HG02852 (cell line): ENCODE measurements around the gene EIF3K.
"Not testable (repeated sequence)": the region's sequence is repeated elsewhere in the genome, so short reads cannot be mapped to it uniquely, and the experiment has no call there.

Source experiments
- ATAC-seq: cut with Tn5 transposase; IDR thresholded peaks from one replicate; pipeline ENCODE4 v1.9.1; 2021; ENCODE audit warnings: mild to moderate bottlenecking, moderate library complexity; ENCODE audit not compliant: unreplicated experiment

The EIF3K gene

DNA sequence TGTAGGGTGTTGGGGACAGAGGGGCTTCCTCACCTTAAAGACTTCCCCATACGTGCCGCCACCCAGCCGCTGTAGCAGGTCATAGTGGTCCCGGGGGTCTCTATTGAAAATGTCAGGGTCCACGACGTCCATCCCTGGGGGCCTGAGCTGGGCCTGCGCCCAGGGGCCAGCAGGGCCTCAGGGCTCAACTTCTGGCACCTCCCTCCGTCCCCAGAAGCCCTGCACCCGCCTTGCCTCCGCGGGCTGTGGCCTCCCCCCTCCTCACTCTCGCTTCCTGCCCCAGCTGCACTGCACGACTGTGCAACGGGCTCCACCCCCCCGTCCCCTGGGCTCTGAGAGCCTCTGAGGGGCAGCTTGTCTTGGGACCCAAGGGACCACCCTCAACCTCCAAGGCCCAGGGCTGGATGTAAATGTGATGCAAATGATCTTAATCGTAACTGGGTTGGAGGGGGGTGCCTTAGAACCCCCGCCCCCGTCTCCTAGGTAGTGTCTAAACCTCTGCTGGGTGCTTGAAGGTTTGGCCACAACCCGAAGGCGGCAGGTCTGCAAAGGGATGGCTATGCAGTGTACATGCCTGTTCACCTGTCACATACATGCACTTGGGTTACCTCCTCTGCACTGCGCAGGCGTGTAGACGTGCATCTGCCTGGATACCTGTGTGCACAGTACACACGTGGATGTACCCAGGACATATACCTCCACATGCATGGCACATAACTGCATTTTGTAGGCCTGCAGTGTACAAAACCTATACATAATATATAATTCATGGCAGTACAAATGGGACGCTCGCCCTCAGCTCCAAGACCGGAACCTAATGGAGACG is 1.0 kb upstream of the EIF3K start, which contains the start of gene MAP4K1:
Gene MAP4K1, minus strand, starts transcription at position 190 of the 826 bp plus-strand sequence. Its CDS starts 58 bp downstream, at position 132.
- ATAC-seq: peak; percentile 55

DNA sequence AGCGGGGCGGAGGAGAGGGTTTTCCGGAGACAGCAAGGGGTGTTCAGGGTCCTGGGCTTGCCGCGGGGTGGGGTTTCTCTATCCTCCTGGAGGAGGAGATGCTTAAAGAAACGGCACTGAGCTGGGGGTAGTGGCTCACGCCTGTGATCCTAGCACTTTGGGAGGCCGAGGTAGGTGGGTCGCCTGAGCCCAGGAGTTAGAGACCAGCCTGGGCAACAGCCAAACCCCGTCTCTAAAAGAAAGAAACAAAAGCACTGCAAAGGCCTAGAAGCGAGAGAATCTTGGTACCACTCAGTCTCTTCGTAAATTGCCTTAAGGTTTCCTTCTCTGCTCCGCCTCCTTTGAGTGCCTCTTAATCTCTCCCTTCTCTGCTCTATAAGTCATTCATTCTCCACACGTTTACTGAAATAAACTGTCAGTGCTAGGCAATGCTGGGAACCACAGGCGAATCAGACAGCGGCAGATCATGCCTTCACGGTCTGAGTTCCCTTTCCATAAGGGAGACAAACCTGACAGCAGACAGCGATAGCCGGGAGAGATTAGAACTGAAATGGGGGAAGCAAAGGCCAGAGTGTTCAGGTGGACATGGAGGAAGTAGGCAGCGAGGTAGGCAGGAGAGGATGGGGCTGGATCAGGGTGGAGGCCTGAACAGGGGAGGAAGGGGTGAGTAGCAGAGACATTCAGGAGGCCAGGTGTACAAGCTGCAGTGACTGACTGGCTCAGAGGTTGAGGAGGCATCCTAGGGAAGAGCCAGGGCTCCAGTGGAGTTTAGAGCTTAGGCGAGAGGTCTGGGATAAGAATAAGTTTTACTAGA is 580 bp downstream of the EIF3K start:
- ATAC-seq: no peak

DNA sequence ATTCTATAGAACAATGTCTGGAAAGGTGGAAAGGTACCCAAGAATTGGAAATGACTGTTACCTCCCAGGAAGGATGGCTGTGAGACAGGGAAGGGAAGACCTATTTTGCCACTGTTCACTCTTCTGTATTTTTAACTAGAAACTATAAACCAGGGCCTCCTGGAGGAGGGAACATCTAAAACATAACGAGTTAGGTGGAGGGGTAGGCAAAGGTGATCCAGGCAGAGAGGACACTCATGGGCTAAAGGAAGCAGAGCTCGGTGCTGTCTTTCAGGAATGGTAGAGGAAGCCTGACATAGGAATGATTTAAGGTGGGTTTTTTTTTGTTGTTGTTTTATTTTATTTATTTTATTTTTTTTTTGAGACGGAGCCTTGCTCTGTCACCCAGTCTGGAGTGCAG is 5.8 kb downstream of the EIF3K start:
- ATAC-seq: no peak

DNA sequence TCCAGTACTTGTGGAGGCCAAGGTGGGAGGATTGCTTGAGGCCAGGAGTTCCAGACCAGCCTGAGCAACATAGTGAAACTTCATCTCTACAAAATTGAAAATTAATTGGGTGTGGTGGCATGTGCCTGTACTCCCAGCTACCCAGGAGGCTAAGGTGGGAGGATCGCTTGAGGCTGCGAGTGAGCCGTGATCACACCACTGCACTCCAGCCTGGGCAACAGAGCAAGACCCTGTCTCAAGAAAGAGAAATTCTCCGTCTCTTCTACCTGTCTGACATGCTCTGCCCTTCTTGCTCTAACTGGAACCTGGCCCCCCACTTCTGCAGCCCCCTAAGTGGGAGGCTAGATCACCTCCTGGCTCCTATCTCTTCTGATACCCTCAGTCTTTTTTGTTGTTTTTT is 7.4 kb downstream of the EIF3K start:
- no peak for ATAC-seq

DNA sequence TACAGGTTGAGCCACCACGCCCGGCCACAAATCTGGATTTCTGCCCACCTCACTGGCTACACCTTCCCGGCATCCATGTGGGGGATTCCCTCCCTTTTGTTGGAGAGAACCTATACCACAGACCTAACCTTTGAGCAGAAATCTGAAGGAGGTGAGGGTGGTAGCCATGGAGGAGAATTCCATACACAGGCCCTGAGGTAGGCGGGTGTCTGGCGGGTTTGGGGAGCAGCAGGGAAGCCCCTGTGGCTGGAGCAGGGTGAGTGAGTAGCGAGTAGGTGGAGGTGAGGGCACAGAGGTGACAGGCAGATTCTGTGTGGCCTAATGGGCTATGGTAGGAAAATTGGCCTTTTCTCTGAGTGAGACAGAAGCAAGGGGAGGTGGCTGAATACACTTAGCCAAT is 10.6 kb downstream of the EIF3K start:
- no peak for ATAC-seq

DNA sequence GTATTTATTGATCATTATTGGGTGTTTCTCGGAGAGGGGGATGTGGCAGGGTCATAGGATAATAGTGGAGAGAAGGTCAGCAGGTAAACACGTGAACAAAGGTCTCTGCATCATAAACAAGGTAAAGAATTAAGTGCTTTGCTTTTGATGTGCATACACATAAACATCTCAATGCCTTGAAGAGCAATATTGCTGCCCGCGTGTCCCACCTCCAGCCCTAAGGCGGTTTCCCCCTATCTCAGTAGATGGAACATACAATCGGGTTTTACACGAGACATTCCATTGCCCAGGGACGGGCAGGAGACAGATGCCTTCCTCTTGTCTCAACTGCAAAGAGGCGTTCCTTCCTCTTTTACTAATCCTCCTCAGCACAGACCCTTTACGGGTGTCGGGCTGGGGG is 12.3 kb downstream of the EIF3K start:
- ATAC-seq: not testable (repeated sequence)

DNA sequence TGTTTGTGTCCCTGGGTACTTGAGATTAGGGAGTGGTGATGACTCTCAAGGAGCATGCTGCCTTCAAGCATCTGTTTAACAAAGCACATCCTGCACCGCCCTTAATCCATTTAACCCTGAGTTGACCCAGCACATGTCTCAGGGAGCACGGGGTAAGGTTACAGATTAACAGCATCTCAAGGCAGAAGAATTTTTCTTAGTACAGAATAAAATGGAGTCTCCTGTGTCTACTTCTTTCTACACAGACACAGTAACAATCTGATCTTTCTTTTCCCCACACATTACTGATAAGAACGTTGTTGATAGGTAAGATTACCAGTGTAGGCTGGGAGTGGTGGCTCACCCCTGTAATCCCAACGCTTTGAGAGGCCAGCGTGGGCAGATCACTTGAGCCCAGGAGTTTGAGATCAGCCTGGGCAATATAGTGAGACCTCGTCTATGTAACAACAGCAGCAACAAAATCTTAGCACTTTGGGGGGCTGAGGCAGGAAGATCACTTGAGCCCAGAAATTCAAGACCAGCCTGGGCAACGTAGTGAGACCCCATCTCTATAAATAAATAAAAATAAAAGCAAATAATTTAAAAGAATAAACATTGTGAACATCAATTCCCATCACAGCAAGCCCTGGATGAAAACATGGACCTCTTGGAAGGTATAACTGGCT is 13.0 kb downstream of the EIF3K start:
- not testable (repeated sequence) for ATAC-seq

DNA sequence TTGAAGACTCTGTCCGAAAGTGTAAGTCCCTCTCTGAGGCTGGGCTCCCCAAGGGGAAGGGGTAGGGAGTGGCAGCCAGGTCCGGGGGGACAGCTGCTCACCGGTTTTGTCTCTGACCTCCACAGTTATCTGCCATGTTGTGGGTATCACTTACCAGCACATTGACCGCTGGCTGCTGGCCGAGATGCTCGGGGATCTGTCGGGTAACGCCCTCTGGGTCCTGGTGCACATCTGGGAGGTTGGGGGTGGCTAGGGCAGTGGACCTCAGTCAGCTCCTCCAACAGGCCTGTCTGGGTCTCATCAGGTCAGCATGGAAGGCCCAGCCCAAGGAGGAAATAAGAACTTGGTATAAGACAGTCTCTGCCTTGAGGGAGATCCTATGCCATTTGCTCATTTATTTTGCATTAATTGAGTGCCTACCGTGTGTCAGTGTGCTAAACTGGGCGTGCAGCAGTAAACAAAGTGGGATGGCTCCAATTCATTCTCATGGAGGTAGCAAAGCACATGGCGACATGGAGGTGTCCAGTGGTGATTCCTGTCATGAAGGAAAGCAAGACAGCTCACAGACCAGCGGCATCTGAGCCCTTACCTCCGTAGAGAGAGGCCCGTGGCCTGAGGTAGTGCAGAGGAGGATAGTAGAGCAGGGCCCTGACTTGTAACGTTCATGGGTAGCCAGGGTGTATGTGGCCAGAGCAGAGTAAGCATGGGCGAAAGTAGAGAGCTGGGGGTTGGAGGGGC is 13.7 kb downstream of the EIF3K start:
- no peak for ATAC-seq

DNA sequence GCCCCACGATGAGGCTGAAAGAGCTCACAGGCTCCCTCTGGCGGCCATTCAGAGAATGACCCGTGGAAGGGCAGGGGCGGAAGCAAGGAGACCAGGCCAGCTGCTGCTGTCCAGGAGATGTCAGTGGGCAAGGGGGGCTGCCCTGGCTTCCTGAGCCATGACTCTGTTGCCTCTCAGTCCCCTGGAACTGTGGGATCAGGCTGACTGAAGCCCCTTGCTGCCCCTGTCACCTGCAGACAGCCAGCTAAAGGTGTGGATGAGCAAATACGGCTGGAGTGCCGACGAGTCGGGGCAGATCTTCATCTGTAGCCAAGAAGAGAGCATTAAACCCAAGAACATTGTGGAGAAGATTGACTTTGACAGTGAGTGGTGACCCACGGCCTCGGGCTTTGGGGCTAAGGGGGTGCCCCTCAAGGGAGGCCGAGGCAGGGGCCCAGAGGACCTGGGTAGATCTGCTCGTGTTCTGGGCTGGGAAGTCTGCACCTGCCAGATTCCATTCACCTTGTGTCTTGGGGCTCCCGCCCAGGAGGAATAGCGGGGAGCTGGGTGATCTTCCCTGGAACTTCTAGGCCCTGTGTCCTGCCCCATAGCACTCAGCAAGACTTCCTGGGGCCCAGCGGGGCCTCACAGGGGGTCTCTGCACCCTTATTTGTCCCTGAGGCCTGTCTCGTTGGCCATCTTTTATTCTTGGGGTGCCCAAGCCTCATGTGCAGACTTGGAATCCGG is 15.9 kb downstream of the EIF3K start:
- ATAC-seq: no peak

DNA sequence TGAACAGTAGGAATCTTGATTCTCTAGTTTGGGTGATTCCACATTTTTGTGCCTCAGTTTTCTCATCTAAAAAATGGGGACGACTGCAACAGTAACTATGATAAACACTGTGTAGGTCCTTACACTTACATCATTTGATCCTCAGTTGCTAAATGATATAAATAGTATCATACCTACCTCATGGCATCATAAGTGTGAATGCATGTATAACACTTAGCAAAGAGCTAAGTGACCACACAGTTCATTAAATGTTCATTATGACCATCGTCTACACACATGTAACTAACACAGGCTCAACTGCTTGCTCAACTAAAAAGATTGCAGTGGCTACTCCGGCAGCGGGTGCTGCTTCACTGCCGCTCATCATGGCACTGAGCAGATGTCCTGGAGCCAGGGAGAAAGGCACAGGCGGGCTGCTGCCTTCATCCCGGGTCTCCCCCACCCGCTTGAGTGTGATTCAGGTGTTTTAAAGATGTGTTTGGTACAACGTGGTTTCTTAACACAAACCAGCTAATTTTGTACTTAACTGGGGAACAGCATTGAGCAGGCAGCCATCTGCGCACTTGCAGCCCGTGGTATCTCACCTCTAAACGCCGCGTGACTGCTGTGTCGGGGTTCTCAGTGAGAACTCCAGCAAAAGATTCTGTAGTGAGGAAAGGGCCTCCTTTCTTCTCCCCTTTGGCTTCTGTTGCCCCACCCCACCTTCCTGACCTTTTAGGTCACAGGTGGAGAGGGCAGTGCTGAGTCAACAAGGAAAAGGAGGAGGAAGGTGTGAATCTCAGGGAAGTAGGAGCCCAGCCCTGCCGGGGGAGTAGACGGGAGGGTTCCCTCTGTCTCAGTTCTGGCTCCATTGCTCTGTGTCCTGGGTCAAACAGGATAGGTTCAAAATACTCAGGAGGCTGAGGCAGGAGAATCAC is 16.8 kb downstream of the EIF3K start:
- no peak for ATAC-seq

DNA sequence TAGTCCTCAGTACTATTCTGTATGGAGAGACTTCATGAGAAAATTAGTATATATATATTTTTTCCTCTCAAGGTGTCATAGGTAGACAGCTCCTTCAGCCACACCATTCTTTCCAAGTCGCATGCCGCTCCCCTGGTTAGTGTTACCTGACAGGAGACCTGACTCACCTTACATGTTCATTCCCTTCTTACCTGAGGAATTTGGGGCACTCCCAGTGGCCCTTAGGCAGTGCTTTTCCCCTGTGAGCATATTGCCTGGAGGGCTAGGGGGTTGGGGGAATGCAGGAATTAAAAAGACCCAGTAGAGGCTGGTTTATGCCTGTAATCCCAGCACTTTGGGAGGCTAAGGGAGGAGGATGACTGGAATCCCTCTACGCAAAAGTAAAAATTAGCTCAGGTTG is 19.5 kb downstream of the EIF3K start:
- ATAC-seq: no peak

DNA sequence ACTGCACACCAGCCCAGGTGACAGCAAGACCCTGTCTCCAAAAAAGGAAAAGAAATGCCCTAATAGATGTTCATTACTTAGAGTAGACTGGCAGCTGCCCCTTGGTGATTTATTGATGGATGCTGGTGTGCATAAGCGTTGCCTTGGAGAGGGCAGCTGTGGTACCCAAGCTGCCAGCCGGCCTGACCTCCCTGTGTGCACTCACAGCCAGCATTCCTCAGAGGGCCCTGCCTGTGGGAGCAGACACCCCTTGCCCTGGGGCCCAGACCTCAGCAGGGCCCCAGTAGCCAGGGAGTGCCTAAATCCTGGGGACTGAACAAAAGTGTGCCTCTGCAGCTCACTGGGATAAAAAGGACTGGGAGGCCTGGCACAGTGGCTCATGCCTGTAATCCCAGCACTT is 20.7 kb downstream of the EIF3K start:
- ATAC-seq: no peak

DNA sequence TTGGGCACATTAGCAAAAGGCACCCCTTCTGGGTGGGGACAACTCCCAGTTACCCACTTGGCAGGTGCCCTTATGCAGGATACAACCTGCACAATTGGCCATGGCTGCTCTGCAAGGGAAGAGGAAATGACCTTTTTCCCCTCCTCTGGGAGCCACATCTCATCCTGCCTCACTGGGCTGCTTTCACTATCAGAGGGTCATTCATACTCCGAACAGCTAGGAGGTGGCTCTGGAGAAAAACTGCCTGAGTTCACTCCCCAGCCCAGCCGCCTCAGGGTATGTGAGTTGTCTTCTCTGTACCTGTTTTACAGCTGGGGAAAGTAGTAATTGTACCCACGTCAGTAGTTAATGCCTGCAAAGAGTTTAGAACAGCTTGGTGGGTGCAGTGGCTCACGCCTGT is 21.4 kb downstream of the EIF3K start:
- no peak for ATAC-seq

DNA sequence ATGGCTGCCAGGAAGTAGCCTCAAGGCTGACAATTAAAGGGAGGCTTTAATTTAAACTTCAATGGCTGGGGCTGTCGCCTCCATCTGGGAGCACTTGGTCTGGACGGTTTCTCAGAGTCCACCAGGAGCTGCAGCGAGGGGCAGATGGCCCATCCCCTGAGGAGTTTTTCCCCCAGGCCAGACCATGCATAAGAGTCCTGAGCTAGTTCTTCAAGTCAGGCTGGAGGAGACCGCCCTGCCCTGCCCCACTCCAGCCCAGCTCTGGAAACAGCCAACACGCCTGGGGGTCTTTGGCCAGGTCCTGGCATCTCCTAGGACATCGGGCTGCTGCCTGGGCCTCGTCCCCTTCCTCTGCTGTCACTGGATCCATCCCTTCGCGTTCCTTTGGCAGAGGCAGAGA is 23.2 kb downstream of the EIF3K start:
- no peak for ATAC-seq

DNA sequence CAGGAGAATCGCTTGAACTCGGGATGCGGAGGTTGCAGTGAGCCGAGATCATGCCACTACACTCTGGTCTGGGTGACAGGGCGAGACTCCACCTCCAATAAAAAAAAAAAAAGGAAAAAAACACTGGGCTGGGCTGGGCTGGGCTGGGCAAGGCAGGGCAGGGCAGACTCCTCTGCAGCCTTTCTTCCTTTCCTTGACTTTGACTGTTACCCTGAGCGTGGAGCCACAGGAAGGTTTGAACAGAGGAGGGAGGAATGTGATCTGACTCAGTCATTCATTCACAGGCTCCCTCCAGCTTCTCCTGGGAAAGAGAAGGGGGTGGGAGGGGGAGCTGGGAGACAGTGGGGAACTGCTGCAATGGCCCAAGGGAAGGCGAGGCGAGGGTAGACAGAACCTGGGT is 25.7 kb downstream of the EIF3K start:
- ATAC-seq: no peak

DNA sequence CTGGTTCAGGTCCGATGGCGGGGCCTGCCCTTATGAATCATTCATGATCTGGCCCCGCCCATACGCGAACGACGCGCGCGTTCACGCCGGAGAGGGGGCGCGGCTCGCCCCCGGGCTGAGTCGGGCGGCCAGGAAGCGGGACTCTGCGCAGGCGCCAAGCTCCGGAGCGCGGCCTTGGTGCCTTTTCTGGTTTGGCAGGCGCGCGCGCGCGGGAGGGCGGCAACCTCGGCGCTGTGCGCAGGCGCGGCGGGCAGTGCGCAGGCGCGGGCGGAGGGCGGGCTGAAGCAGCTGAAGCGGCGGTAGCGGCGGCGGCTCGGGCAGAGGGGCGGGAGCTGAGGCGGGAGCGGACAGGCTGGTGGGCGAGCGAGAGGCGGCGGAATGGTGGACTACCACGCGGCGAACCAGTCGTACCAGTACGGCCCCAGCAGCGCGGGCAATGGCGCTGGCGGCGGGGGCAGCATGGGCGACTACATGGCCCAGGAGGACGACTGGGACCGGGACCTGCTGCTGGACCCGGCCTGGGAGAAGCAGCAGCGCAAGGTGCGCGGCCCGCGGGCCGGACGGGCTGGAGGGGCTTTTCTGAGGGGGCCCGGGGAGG is 28.5 kb downstream of the EIF3K start, which contains the start of gene ACTN4:
Gene ACTN4, plus strand, starts transcription at position 282 of the 598 bp plus-strand sequence. Its CDS starts 97 bp downstream, at position 379.
- peak; percentile 87 for ATAC-seq

DNA sequence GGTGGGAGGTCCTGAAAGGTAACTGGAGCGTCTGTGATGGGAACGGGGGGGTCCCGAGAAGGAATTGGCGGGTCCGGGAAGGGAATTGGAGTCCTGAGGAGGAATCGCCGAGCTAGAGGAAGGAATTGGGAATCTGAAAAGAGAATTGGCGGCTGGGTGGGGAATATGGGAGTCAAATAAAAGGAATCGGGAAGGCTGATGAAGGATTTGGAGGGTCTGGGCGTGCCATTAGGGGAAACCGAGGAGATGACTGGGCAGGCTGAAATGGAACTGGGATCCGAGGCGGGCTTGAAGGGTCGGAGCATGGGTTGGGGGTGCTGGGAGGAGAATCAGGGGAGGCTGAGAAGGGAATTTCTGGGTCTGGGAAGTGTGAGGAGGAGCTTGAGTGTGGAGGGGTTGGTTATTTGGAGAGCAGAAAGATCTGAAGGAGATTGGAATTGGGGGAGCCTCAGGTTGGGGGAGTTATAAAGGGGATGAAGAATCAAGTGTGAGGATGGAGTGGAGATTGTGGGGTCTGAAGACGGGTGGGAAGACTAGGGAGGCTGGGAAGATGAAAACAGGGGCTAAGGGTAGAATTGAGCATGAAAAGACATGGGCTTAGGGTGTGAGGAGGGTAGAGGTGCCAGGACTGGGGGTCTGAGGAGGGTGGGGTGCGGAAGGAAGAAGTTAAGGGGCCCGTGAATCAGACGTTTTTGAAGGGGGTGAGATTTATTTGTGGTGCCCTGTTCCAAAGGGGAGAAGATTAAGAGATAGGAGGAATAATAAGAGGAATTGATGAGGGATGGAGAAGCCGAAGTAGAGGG is 29.2 kb downstream of the EIF3K start:
- no peak for ATAC-seq
